ENCODE measurements around the gene IL17RA. TPM values are rescaled to one million over a fixed set of nuclear protein-coding genes. Genes with fewer than 3 reads are reported as not detected.

IL17RA gene
- total and polyA plus RNA-seq, 2 donors (not counting 3 experiments of a cell fraction or from before 2014, with no cell fraction given), result 13.0 to 19.3 TPM

DNA sequence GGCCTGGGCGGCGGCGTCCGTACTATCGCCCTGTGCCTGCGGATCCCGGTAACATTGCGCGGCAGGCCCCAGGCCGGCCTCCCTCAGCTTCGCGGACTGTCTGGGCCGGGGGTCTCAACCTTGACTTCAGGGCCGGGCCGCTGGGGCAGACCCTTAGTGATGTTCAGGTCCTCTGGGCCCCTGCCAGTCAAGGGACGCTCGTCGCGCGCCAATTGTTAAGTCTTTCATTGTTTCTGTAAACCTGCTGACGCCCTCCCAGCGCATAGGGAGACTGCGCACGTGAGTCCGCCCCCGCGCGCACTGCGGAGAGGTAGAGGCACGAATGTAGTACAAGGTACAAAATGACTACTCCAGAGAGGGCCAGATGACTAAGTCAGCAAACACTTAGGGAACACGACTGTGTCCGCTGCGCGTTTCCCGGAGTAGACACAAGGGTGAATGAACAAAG, 74.7 kb downstream of the IL17RA start:
- FAIRE-seq (peak; percentile 79), DNase-seq (ENCODE audit: low read depth, low spot score) (no peak)
- BruUV-seq (replicated peaks), result no TSS peak
- Histone ChIP-seq H3K36me3 (ENCODE audit: control insufficient read depth in 2 of 2, extremely low read depth in 1 of 2, insufficient read depth in 2 of 2, low read length in 2 of 2) (no peaks in the 10 kb centered on the region), H3K27ac (ENCODE audit: insufficient read depth, low read depth, low read length) (peak overlapping the region; percentile 41), H3K9me1 (replicated peaks; ENCODE audit: control insufficient read depth, extremely low read depth, insufficient read depth, low read length) (no peaks in the 10 kb centered on the region), H4K20me1 (replicated peaks; ENCODE audit: control insufficient read depth, extremely low read depth, insufficient read depth, low read length) (no peaks in the 10 kb centered on the region), H3K9ac (replicated peaks; ENCODE audit: extremely low read depth, insufficient read depth, low read length) (peak overlapping the region; percentile 67), H3K9me3 (replicated peaks; ENCODE audit: control insufficient read depth, insufficient read depth, low read length) (no peaks in the 10 kb centered on the region), H3K4me2 (ENCODE audit: insufficient read depth, low read length) (peak overlapping the region; percentile 55), H3K27me3 (ENCODE audit: control insufficient read depth in 2 of 2, insufficient read depth in 2 of 2, low read length in 2 of 2) (no peaks in the 10 kb centered on the region), H3K4me3 (replicated peaks in 1 of 3; ENCODE audit: insufficient read depth in 1 of 3, low read depth in 1 of 3, low read length in 3 of 3) (peak overlapping the region; percentile 24 to 57 (median 51)), H2AFZ (ENCODE audit: low read depth, low read length) (peak overlapping the region; percentile 61), H3K4me1 (ENCODE audit: control insufficient read depth, extremely low read depth, insufficient read depth, low read length) (peaks cover 15% of the 10 kb centered on the region), H3K79me2 (ENCODE audit: control insufficient read depth, insufficient read depth, low read length) (peaks cover 20% of the 10 kb centered on the region)
- ChIA-PET POLR2A (no interaction called here), CTCF (interaction anchor here (1.4 to 9.1 kb wide), 3 partner anchors 12 to 342 kb away, joined by 4 to 77 read pairs (median 21); no protein-coding TSS in a partner anchor)
- intact Hi-C loops (cut with micrococcal nuclease), result loop anchor here (1.0 kb wide), 3 partner anchors 12 to 75 kb away; partner anchors contain the start of genes IL17RA and TMEM121B
- TF ChIP-seq GATA2 (IDR thresholded peaks at IDR 0.05; ENCODE audit: insufficient read depth, insufficient read length, low read depth, low read length), result no peak
- no peak for TF ChIP-seq MYC (IDR thresholded peaks at IDR 0.05; ENCODE audit: low read depth, low read length)
- no peak for TF ChIP-seq FOS (IDR thresholded peaks at IDR 0.05; ENCODE audit: borderline replicate concordance, insufficient read depth, low read length)
- no peak for TF ChIP-seq EZH2 (IDR thresholded peaks at IDR 0.05; ENCODE audit: borderline replicate concordance, low read depth, low read length, severe bottlenecking)
- no peak for TF ChIP-seq POLR2AphosphoS5 (IDR thresholded peaks at IDR 0.05; ENCODE audit: insufficient read depth, low read depth, low read length)
- TF ChIP-seq JUN (IDR thresholded peaks at IDR 0.05; ENCODE audit: borderline replicate concordance, insufficient read depth, insufficient read length, low read depth), result no peak
- TF ChIP-seq, protein P1, sequence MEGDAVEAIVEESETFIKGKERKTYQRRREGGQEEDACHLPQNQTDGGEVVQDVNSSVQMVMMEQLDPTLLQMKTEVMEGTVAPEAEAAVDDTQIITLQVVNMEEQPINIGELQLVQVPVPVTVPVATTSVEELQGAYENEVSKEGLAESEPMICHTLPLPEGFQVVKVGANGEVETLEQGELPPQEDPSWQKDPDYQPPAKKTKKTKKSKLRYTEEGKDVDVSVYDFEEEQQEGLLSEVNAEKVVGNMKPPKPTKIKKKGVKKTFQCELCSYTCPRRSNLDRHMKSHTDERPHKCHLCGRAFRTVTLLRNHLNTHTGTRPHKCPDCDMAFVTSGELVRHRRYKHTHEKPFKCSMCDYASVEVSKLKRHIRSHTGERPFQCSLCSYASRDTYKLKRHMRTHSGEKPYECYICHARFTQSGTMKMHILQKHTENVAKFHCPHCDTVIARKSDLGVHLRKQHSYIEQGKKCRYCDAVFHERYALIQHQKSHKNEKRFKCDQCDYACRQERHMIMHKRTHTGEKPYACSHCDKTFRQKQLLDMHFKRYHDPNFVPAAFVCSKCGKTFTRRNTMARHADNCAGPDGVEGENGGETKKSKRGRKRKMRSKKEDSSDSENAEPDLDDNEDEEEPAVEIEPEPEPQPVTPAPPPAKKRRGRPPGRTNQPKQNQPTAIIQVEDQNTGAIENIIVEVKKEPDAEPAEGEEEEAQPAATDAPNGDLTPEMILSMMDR (IDR thresholded peaks at IDR 0.05; ENCODE audit: extremely low read depth in 1 of 2, insufficient read depth in 1 of 2, low read depth in 1 of 2, low read length in 2 of 2), result no peak
- no peak for TF ChIP-seq POLR2A (IDR thresholded peaks at IDR 0.05; ENCODE audit: low read depth, low read length)
- TF ChIP-seq, protein P2, sequence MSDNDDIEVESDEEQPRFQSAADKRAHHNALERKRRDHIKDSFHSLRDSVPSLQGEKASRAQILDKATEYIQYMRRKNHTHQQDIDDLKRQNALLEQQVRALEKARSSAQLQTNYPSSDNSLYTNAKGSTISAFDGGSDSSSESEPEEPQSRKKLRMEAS (IDR thresholded peaks at IDR 0.05; ENCODE audit: insufficient read depth, insufficient read length), result no peak
- dilution Hi-C loops (cut with MboI; ENCODE audit: extremely low pct_ligation_motif_present, low sequenced_read_pairs), result no loop called here
